ENCODE results near the gene ZNF507. TPM values are rescaled to one million over a fixed set of nuclear protein-coding genes. Genes with fewer than 3 reads are reported as not detected.
A peak's percentile ranks its signal among the peaks of the same experiment; 100 is the strongest.

ZNF507 gene
- total and polyA plus RNA-seq, 5 donors from 2014 or later, result 5.6 to 32.1 (median 6.1) TPM

- Histone ChIP-seq H3K4me3 (ENCODE audit: low read depth, low read length) (no peak overlapping the region), H3K36me3 (ENCODE audit: control insufficient read depth, insufficient read depth, low read length) (peaks cover 10% of the 10 kb centered on the region), H3K27ac (ENCODE audit: insufficient read depth, low read length, poor library complexity, severe bottlenecking) (no peak overlapping the region), H3K9me3 (ENCODE audit: control insufficient read depth in 2 of 2, low read length in 2 of 2) (no peaks in the 10 kb centered on the region), H3K27me3 (ENCODE audit: control insufficient read depth, insufficient read depth, low read length) (no peaks in the 10 kb centered on the region), H3K4me1 (ENCODE audit: control insufficient read depth, insufficient read depth, low read length, poor library complexity, severe bottlenecking) (peaks cover 23% of the 10 kb centered on the region)
- Mint-ChIP-seq H3K9me3 (peaks cover 0 to 2% (median 0%) of the 10 kb centered on the region in 7 donors), H3K27ac (peak overlapping the region in 1 of 3 donors; percentile 26), H3K4me3 (peak overlapping the region; percentile 39 to 88 (median 50)), H3K27me3 (no peaks in the 10 kb centered on the region), H3K36me3 (peaks cover 2% of the 10 kb centered on the region), H3K4me1 (peaks cover 9 to 34% (median 25%) of the 10 kb centered on the region in 4 donors)
- ATAC-seq (ENCODE audit: low read depth in 2 of 2) (no peak), DNase-seq (no peak)
Measured at GRCh38 chr19:32343550-32344262, 1.7 kb upstream of the ZNF507 start.

GRCh38 chr19:32346901-32347300 lies 1.5 kb downstream of the ZNF507 start:
- Histone ChIP-seq H3K4me3 (ENCODE audit: low read depth, low read length) (peak overlapping the region; percentile 95), H3K27ac (ENCODE audit: insufficient read depth, low read length, poor library complexity, severe bottlenecking) (no peak overlapping the region)

DNA sequence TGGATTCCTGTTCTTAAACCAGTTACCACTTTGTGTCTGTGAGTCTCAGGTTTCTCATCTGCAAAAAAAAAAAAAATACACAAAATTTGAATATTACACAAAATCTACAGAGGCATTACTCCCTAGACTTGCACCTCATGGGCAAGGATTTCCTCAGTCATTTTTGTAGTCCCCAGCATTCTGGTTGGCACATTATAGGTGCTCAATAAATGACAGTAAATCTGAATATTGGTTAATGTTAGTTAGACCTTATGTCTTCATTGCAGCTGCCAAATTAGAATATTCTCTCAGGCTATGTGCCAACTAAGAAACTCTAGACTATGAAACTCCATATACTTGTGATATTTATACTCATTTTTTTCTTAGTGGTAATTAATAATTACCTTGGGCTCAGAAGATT lies 2.2 kb downstream of the ZNF507 start:
- DNase-seq (no peak), ATAC-seq (ENCODE audit: low read depth in 2 of 2) (no peak)
- Mint-ChIP-seq H3K4me1 (peaks cover 40 to 69% (median 57%) of the 10 kb centered on the region in 4 donors), H3K27me3 (no peaks in the 10 kb centered on the region), H3K36me3 (peaks cover 25% of the 10 kb centered on the region), H3K4me3 (peak overlapping the region; percentile 96 to 99 (median 98)), H3K9me3 (peaks cover 0 to 2% (median 0%) of the 10 kb centered on the region in 7 donors), H3K27ac (peak overlapping the region in 2 of 3 donors; percentile 70 to 94)
- Histone ChIP-seq H3K27me3 (ENCODE audit: control insufficient read depth, insufficient read depth, low read length) (no peaks in the 10 kb centered on the region), H3K4me3 (ENCODE audit: low read depth, low read length) (peak overlapping the region; percentile 95), H3K9me3 (ENCODE audit: control insufficient read depth in 2 of 2, low read length in 2 of 2) (no peaks in the 10 kb centered on the region), H3K36me3 (ENCODE audit: control insufficient read depth, insufficient read depth, low read length) (peaks cover 20% of the 10 kb centered on the region), H3K27ac (ENCODE audit: insufficient read depth, low read length, poor library complexity, severe bottlenecking) (no peak overlapping the region), H3K4me1 (ENCODE audit: control insufficient read depth, insufficient read depth, low read length, poor library complexity, severe bottlenecking) (peaks cover 46% of the 10 kb centered on the region)

More at GRCh38 chr19:32346901-32347300, 1.5 kb downstream of the ZNF507 start:
- no peak for DNase-seq
- H3K9me3 Mint-ChIP-seq, result peaks cover 0 to 2% (median 0%) of the 10 kb centered on the region in 7 donors
- no peaks in the 10 kb centered on the region for H3K27me3 Mint-ChIP-seq
- H3K4me1 Mint-ChIP-seq, result peaks cover 35 to 62% (median 50%) of the 10 kb centered on the region in 4 donors
- Histone ChIP-seq H3K9me3 (ENCODE audit: control insufficient read depth in 2 of 2, low read length in 2 of 2) (no peaks in the 10 kb centered on the region), H3K27me3 (ENCODE audit: control insufficient read depth, insufficient read depth, low read length) (no peaks in the 10 kb centered on the region), H3K4me1 (ENCODE audit: control insufficient read depth, insufficient read depth, low read length, poor library complexity, severe bottlenecking) (peaks cover 45% of the 10 kb centered on the region), H3K36me3 (ENCODE audit: control insufficient read depth, insufficient read depth, low read length) (peaks cover 18% of the 10 kb centered on the region)
- ATAC-seq (ENCODE audit: low read depth in 2 of 2), result no peak
- H3K27ac Mint-ChIP-seq, result peak overlapping the region in 2 of 3 donors; percentile 94 to 97
- H3K36me3 Mint-ChIP-seq, result peaks cover 21% of the 10 kb centered on the region
- peak overlapping the region; percentile 96 to 99 (median 98) for H3K4me3 Mint-ChIP-seq

DNA sequence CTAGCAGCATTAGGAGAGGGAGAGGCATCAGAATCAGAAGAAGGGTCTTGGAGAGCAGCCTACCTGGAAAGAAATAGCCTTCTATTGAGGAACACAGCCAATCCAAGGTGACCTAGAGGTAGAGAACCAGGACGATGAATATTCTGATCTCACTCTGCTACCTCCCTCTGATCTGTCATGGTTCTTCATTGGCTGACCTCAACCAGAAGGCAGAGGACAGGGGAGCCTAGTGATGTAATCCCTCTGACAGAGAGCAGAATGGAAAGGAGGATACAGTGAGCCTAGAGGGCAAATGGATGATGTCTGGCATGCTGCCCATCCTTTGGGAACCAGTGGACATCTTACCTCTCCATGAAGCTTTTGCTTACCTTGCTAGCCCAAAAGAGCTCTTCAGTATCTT lies 3.6 kb downstream of the ZNF507 start:
- peak overlapping the region in 1 of 3 donors; percentile 26 for H3K27ac Mint-ChIP-seq
- peak overlapping the region in 3 of 4 donors; percentile 34 to 65 (median 46) for H3K4me3 Mint-ChIP-seq
- Histone ChIP-seq H3K4me3 (ENCODE audit: low read depth, low read length) (peak overlapping the region; percentile 1), H3K4me1 (ENCODE audit: control insufficient read depth, insufficient read depth, low read length, poor library complexity, severe bottlenecking) (peaks cover 46% of the 10 kb centered on the region), H3K36me3 (ENCODE audit: control insufficient read depth, insufficient read depth, low read length) (peaks cover 35% of the 10 kb centered on the region), H3K27ac (ENCODE audit: insufficient read depth, low read length, poor library complexity, severe bottlenecking) (no peak overlapping the region), H3K27me3 (ENCODE audit: control insufficient read depth, insufficient read depth, low read length) (no peaks in the 10 kb centered on the region), H3K9me3 (ENCODE audit: control insufficient read depth in 2 of 2, low read length in 2 of 2) (no peaks in the 10 kb centered on the region)
- DNase-seq (no peak), ATAC-seq (ENCODE audit: low read depth in 2 of 2) (no peak)
- peaks cover 40% of the 10 kb centered on the region for H3K36me3 Mint-ChIP-seq
- H3K27me3 Mint-ChIP-seq, result no peaks in the 10 kb centered on the region
- peaks cover 47 to 82% (median 61%) of the 10 kb centered on the region in 4 donors for H3K4me1 Mint-ChIP-seq
- H3K9me3 Mint-ChIP-seq, result peaks cover 0 to 2% (median 0%) of the 10 kb centered on the region in 7 donors

DNA sequence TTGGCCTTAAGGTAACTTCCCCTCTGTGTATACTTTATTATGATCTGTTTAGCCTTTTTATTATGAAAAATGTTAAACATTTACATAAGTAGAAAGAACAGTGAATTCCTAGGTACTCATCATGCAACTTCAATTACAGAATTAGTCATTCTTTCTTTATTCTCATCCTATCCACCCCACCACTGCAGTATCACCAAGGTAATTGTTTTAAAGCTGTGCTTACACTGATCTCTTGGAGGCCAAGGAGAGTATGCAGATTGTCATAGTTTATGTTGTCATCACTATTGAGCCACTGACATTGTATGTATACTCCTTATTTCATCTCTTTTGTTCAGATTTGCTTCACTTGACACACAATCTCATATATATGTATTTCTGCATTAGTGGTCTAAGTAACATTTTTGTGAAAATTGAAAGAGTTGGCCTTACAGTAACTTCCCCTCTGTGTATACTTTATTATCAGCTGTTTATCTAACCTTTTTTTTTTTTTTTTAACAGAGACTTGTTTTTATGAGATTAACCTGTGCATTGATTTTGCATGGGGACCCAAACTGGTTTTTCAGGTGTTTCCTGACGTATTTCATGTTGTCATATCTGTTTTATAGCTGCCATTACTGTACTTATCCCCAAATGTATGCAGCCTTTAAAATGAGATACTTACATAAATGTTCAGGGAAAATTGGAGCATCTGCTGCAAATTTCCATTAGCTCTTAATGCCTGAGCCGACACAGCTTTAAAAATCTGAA lies 4.5 kb downstream of the ZNF507 start:
- peak overlapping the region in 1 of 3 donors; percentile 5 for H3K27ac Mint-ChIP-seq

DNA sequence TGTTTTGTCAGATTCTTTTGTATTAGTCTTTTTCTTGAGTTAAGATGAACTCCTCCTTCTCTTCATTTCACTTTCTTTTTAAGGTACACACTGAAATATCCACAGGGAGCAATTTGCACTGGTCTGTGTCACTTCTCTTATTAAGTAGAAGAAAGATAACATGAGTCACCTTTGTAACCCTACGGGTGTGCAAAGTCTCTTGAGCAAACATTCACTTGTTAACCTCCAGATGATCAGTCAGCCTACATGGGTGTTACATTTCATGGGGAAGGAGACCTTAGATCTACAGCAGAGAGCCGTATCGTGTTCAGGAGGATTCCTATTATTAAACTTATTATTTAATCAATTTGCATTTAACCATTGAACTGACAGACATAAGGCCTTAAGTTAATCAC lies 5.1 kb downstream of the ZNF507 start:
- Mint-ChIP-seq H3K36me3 (peaks cover 48% of the 10 kb centered on the region), H3K4me3 (peak overlapping the region in 2 of 4 donors; percentile 6 to 60), H3K4me1 (peaks cover 52 to 91% (median 67%) of the 10 kb centered on the region in 4 donors), H3K27me3 (no peaks in the 10 kb centered on the region), H3K9me3 (peaks cover 0 to 2% (median 0%) of the 10 kb centered on the region in 7 donors), H3K27ac (peak overlapping the region in 1 of 3 donors; percentile 5)
- no peak for DNase-seq
- Histone ChIP-seq H3K36me3 (ENCODE audit: control insufficient read depth, insufficient read depth, low read length) (peaks cover 49% of the 10 kb centered on the region), H3K27ac (ENCODE audit: insufficient read depth, low read length, poor library complexity, severe bottlenecking) (no peak overlapping the region), H3K9me3 (ENCODE audit: control insufficient read depth in 2 of 2, low read length in 2 of 2) (no peaks in the 10 kb centered on the region), H3K4me1 (ENCODE audit: control insufficient read depth, insufficient read depth, low read length, poor library complexity, severe bottlenecking) (peaks cover 46% of the 10 kb centered on the region), H3K27me3 (ENCODE audit: control insufficient read depth, insufficient read depth, low read length) (no peaks in the 10 kb centered on the region), H3K4me3 (ENCODE audit: low read depth, low read length) (no peak overlapping the region)
- no peak for ATAC-seq (ENCODE audit: low read depth in 2 of 2)

More for the DNA sequence above, 4.5 kb downstream of the ZNF507 start:
- peaks cover 42% of the 10 kb centered on the region for H3K36me3 Mint-ChIP-seq
- ATAC-seq (ENCODE audit: low read depth in 2 of 2) (no peak), DNase-seq (no peak)
- H3K27me3 Mint-ChIP-seq, result no peaks in the 10 kb centered on the region
- H3K9me3 Mint-ChIP-seq, result peaks cover 0 to 2% (median 0%) of the 10 kb centered on the region in 7 donors
- Histone ChIP-seq H3K27me3 (ENCODE audit: control insufficient read depth, insufficient read depth, low read length) (no peaks in the 10 kb centered on the region), H3K4me1 (ENCODE audit: control insufficient read depth, insufficient read depth, low read length, poor library complexity, severe bottlenecking) (peaks cover 46% of the 10 kb centered on the region), H3K27ac (ENCODE audit: insufficient read depth, low read length, poor library complexity, severe bottlenecking) (no peak overlapping the region), H3K9me3 (ENCODE audit: control insufficient read depth in 2 of 2, low read length in 2 of 2) (no peaks in the 10 kb centered on the region), H3K36me3 (ENCODE audit: control insufficient read depth, insufficient read depth, low read length) (peaks cover 44% of the 10 kb centered on the region), H3K4me3 (ENCODE audit: low read depth, low read length) (no peak overlapping the region)
- H3K4me1 Mint-ChIP-seq, result peaks cover 47 to 87% (median 64%) of the 10 kb centered on the region in 4 donors
- peak overlapping the region in 3 of 4 donors; percentile 6 to 60 (median 46) for H3K4me3 Mint-ChIP-seq

- Mint-ChIP-seq H3K4me3 (peak overlapping the region in 2 of 4 donors; percentile 49 to 60), H3K36me3 (peaks cover 50% of the 10 kb centered on the region), H3K4me1 (peaks cover 55 to 96% (median 68%) of the 10 kb centered on the region in 4 donors), H3K27me3 (no peaks in the 10 kb centered on the region), H3K27ac (peak overlapping the region; percentile 7 to 67 (median 34)), H3K9me3 (peaks cover 0 to 2% (median 0%) of the 10 kb centered on the region in 7 donors)
- ATAC-seq (ENCODE audit: low read depth in 2 of 2) (no peak), DNase-seq (no peak)
- H3K27me3 ChIP-seq (ENCODE audit: control insufficient read depth, insufficient read depth, low read length), result no peaks in the 10 kb centered on the region
- H3K4me3 ChIP-seq (ENCODE audit: low read depth, low read length), result no peak overlapping the region
- H3K4me1 ChIP-seq (ENCODE audit: control insufficient read depth, insufficient read depth, low read length, poor library complexity, severe bottlenecking), result peaks cover 46% of the 10 kb centered on the region
- H3K9me3 ChIP-seq (ENCODE audit: control insufficient read depth in 2 of 2, low read length in 2 of 2), result no peaks in the 10 kb centered on the region
- peaks cover 52% of the 10 kb centered on the region for H3K36me3 ChIP-seq (ENCODE audit: control insufficient read depth, insufficient read depth, low read length)
- no peak overlapping the region for H3K27ac ChIP-seq (ENCODE audit: insufficient read depth, low read length, poor library complexity, severe bottlenecking)
Measured at GRCh38 chr19:32350987-32351348, 5.6 kb downstream of the ZNF507 start.

Data from CD4-positive, CD25-positive, alpha-beta regulatory T cell (primary cell).